Sigmoid colon (tissue), 4 donors: ENCODE results near the gene PKHD1.

Experiments
- EP300 ChIP-seq, 4 donors: sonication (generic); formaldehyde crosslinking; IDR thresholded peaks; one replicate each; pipeline ENCODE4 v1.6.1; 2017; ENCODE audit warnings: antibody characterized with exemption in 4 of 4
- POLR2A ChIP-seq, 2 donors: fragments of 450-650 bp; IDR thresholded peaks; one replicate each; pipeline ENCODE4 v1.6.1; 2016; ENCODE audit warnings: antibody characterized with exemption in 2 of 2, mild to moderate bottlenecking in 2 of 2, moderate library complexity in 2 of 2
- TF ChIP-seq, protein P1 (sequence below), 4 experiments: fragments of 450-650 bp in 3 of 4; fragments of 200-600 bp in 1 of 4; IDR thresholded peaks; one replicate each; pipeline ENCODE4 v1.5.1; 2016 to 2019; ENCODE audit warnings: antibody characterized with exemption in 4 of 4, mild to moderate bottlenecking in 3 of 4, moderate library complexity in 2 of 4

DNA sequence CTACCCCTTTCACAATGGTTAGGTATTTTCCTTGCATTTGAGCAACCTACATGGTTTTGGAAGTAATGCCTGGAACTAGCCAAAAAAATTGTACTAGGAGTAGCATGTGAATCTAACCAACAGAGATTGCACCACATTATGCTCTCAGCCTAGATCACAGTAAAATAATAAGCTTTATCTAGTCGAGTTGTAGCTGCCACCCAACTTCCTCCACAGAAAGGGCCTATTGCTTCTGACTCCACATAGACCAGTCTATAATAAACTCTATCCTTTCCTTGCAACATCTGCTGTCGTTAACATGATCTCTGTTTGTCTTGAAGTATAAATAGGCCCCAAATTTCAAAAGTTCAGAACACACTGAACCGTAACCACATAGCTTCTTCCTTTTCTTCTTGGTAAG, 375.5 kb downstream of the PKHD1 start:
- TF ChIP-seq, protein P1, sequence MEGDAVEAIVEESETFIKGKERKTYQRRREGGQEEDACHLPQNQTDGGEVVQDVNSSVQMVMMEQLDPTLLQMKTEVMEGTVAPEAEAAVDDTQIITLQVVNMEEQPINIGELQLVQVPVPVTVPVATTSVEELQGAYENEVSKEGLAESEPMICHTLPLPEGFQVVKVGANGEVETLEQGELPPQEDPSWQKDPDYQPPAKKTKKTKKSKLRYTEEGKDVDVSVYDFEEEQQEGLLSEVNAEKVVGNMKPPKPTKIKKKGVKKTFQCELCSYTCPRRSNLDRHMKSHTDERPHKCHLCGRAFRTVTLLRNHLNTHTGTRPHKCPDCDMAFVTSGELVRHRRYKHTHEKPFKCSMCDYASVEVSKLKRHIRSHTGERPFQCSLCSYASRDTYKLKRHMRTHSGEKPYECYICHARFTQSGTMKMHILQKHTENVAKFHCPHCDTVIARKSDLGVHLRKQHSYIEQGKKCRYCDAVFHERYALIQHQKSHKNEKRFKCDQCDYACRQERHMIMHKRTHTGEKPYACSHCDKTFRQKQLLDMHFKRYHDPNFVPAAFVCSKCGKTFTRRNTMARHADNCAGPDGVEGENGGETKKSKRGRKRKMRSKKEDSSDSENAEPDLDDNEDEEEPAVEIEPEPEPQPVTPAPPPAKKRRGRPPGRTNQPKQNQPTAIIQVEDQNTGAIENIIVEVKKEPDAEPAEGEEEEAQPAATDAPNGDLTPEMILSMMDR (IDR thresholded peaks at IDR 0.05), result no peak
- TF ChIP-seq EP300 (IDR thresholded peaks at IDR 0.05), result no peak
- TF ChIP-seq POLR2A (IDR thresholded peaks at IDR 0.05), result no peak
